AG09309 (cell line): ENCODE data around the gene OSBPL3.

Experiments
- DNase-seq: peaks from one replicate; pipeline ENCODE4 v3.0.0-alpha.2; 2010; ENCODE audit warnings: low read depth
- H3K4me3 ChIP-seq: 2 replicates; pipeline ENCODE4 v1.5.1; 2011; ENCODE audit warnings: mild to moderate bottlenecking, low read depth, low read length, moderate library complexity; ENCODE audit not compliant: control insufficient read depth
- CTCF ChIP-seq: IDR thresholded peaks from 2 replicates; pipeline ENCODE4 v1.5.1; 2011; ENCODE audit warnings: mild to moderate bottlenecking, low read depth, low read length, inconsistent platforms; ENCODE audit not compliant: insufficient read depth, control insufficient read depth; ENCODE audit errors: missing control alignments

OSBPL3 gene

GRCh38 chr7:24833549-24833948 lies 146.4 kb downstream of the OSBPL3 start:
- no peak for TF ChIP-seq CTCF
- DNase-seq: no peak
- H3K4me3 ChIP-seq: no peak overlapping the region

- no peak overlapping the region for H3K4me3 ChIP-seq
- no peak for DNase-seq
- TF ChIP-seq CTCF: no peak
These were observed 148.7 kb downstream of the OSBPL3 start for GRCh38 chr7:24831240-24831639.

GRCh38 chr7:24830440-24831050 lies 149.4 kb downstream of the OSBPL3 start:
- no peak overlapping the region for H3K4me3 ChIP-seq
- no peak for DNase-seq
- TF ChIP-seq CTCF: no peak

- TF ChIP-seq CTCF: no peak
- no peak for DNase-seq
- H3K4me3 ChIP-seq: no peak overlapping the region
These were observed 150.2 kb downstream of the OSBPL3 start for GRCh38 chr7:24829787-24830186.

GRCh38 chr7:24828891-24829661 lies 150.9 kb downstream of the OSBPL3 start:
- no peak for DNase-seq

GRCh38 chr7:24827589-24827988 lies 152.4 kb downstream of the OSBPL3 start:
- no peak overlapping the region for H3K4me3 ChIP-seq
- DNase-seq: no peak
- no peak for TF ChIP-seq CTCF

More at GRCh38 chr7:24828891-24829661, 150.9 kb downstream of the OSBPL3 start:
- H3K4me3 ChIP-seq: no peak overlapping the region
- TF ChIP-seq CTCF: no peak
